ENCODE measurements around the gene ACSS2. TPM values are rescaled to one million over a fixed set of nuclear protein-coding genes. Genes with fewer than 3 reads are reported as not detected.

The ACSS2 gene
- total RNA-seq, 4 donors from 2014 or later: 158 to 473 (median 267) TPM

DNA sequence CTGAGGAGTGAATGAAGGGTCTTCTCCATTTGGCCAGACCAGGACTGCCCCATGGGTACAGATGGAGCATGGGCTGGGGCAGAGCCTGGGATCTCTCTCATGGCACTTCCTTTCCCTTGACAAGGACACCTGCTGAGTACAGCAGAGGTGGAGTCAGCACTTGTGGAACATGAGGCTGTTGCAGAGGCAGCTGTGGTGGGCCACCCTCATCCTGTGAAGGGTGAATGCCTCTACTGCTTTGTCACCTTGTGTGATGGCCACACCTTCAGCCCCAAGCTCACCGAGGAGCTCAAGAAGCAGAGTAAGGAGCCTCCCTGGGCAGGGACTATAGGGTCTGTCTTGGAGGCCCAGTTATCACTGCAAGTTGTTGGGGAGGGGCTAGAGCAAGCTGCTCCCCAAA is 49.6 kb downstream of the ACSS2 start:
- no peak for TF ChIP-seq POLR2A (IDR thresholded peaks at IDR 0.05)
- TF ChIP-seq, protein P1, sequence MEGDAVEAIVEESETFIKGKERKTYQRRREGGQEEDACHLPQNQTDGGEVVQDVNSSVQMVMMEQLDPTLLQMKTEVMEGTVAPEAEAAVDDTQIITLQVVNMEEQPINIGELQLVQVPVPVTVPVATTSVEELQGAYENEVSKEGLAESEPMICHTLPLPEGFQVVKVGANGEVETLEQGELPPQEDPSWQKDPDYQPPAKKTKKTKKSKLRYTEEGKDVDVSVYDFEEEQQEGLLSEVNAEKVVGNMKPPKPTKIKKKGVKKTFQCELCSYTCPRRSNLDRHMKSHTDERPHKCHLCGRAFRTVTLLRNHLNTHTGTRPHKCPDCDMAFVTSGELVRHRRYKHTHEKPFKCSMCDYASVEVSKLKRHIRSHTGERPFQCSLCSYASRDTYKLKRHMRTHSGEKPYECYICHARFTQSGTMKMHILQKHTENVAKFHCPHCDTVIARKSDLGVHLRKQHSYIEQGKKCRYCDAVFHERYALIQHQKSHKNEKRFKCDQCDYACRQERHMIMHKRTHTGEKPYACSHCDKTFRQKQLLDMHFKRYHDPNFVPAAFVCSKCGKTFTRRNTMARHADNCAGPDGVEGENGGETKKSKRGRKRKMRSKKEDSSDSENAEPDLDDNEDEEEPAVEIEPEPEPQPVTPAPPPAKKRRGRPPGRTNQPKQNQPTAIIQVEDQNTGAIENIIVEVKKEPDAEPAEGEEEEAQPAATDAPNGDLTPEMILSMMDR (IDR thresholded peaks at IDR 0.05): no peak
- no peak overlapping the region for H3K4me3 ChIP-seq
- no peaks in the 10 kb centered on the region for H3K27me3 ChIP-seq
- no peak overlapping the region for H3K27ac ChIP-seq
- no peaks in the 10 kb centered on the region for H3K4me1 ChIP-seq
- H3K36me3 ChIP-seq: peaks cover 0 to 96% (median 5%) of the 10 kb centered on the region in 3 donors
- H3K9me3 ChIP-seq: no peaks in the 10 kb centered on the region
- no peak for DNase-seq

DNA sequence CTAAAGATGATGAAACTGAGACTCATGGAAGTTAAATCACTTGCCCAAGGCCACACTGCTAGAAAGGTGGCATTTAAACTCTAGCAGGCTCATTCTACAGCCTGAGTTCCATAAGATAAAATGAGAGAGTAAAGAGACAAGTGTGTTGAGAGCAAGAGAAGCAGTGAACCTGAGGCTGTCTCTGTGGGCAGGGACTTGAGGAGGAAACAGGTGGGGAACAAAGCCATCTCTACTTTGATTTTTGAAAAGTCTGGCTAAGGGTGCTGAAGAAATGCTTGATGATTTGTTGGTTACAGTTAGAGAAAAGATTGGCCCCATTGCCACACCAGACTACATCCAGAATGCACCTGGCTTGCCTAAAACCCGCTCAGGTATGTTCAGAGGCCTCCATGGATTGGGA is 50.2 kb downstream of the ACSS2 start:
- H3K9me3 ChIP-seq: no peaks in the 10 kb centered on the region
- no peak overlapping the region for H3K27ac ChIP-seq
- TF ChIP-seq, protein P1 (IDR thresholded peaks at IDR 0.05): no peak
- no peak for TF ChIP-seq POLR2A (IDR thresholded peaks at IDR 0.05)
- H3K4me3 ChIP-seq: no peak overlapping the region
- H3K4me1 ChIP-seq: no peaks in the 10 kb centered on the region
- peaks cover 0 to 94% (median 5%) of the 10 kb centered on the region in 3 donors for H3K36me3 ChIP-seq
- no peaks in the 10 kb centered on the region for H3K27me3 ChIP-seq
- DNase-seq: no peak

DNA sequence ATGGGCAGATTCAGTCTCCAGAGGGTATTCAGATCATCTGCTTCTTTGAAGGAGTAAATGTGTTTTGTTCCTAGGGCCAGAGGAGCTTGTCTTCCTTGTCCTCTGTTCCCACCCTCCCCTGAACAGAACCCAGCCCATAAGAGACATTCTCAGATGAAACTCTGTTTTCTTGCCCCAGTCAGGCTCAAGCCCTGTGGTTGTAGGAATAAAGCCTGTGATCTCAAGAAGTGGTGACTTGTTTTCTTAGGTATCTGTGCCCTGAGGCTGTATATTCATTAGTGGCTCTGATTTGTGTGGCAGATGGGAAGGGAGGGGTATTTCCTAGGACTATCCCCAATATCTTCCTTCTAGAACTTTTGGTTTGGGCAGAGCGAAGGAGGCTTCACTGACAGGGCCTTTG is 51.3 kb downstream of the ACSS2 start:
- Histone ChIP-seq H3K4me3 (no peak overlapping the region), H3K36me3 (peaks cover 0 to 85% (median 5%) of the 10 kb centered on the region in 3 donors), H3K27me3 (no peaks in the 10 kb centered on the region), H3K27ac (no peak overlapping the region), H3K9me3 (no peaks in the 10 kb centered on the region), H3K4me1 (no peaks in the 10 kb centered on the region)
- DNase-seq: no peak
- TF ChIP-seq, protein P1 (IDR thresholded peaks at IDR 0.05): no peak
- no peak for TF ChIP-seq POLR2A (IDR thresholded peaks at IDR 0.05)

DNA sequence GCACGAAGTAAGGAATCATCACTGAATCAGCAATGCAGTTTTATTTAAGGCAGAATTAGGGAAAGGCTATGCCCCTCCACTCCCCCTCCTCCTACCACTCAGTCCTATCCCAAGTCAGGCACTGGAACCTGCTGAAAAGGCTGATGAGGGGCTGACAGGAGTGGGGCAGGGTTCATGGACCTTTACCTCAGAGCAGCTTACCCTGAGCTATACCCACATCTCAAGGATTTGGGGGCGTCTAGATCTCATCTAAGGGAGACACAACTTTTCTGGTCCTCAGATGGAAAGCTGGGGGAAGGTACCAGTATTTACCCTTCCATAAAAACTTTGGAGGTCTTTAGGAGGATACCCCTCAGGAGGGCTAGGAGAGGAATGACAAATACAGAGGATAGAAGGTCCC is 52.0 kb downstream of the ACSS2 start:
- no peak for DNase-seq
- H3K27me3 ChIP-seq: no peaks in the 10 kb centered on the region
- TF ChIP-seq, protein P1 (IDR thresholded peaks at IDR 0.05): no peak
- no peak for TF ChIP-seq POLR2A (IDR thresholded peaks at IDR 0.05)
- H3K27ac ChIP-seq: no peak overlapping the region
- H3K4me3 ChIP-seq: no peak overlapping the region
- H3K36me3 ChIP-seq: peaks cover 0 to 78% (median under 1%) of the 10 kb centered on the region in 3 donors
- no peaks in the 10 kb centered on the region for H3K4me1 ChIP-seq
- no peaks in the 10 kb centered on the region for H3K9me3 ChIP-seq

DNA sequence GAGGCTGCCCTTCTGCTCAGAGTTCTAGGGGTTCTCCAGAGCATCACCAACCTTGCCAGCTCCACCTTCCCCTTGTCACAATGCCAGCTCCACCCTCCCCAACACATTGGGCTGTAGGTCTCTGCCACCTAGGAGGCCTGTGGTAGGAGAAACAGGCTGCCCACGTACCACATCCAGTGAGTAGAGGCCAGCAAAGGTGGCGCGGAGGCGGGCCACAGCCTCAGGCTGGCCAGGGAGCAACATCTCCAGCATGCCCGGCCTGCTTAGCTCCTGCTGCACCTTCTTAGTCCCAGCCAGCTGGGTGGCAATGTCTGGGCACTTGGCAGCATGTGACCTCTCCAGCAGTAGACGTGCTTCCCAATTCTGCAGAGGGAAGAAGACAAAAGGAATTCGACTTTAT is 55.4 kb downstream of the ACSS2 start:
- TF ChIP-seq, protein P1 (IDR thresholded peaks at IDR 0.05): no peak
- no peak for TF ChIP-seq POLR2A (IDR thresholded peaks at IDR 0.05)
- no peak overlapping the region for H3K27ac ChIP-seq
- DNase-seq: no peak
- H3K4me3 ChIP-seq: no peak overlapping the region
- H3K27me3 ChIP-seq: no peaks in the 10 kb centered on the region
- H3K9me3 ChIP-seq: no peaks in the 10 kb centered on the region
- peaks cover 0 to 50% (median 0%) of the 10 kb centered on the region in 3 donors for H3K36me3 ChIP-seq
- no peaks in the 10 kb centered on the region for H3K4me1 ChIP-seq

Measured in Peyer's patch (tissue), 4 donors.